Tibial artery (tissue), 4 donors: ENCODE measurements around the gene DCLK2.

Source experiments
- DNase-seq, 2 donors: peaks; one replicate each; pipeline ENCODE4 v3.0.0-alpha.2; 2019
- H3K27ac ChIP-seq, 2 donors: fragments of 200-600 bp; sonication (generic) in 1 of 2; 1 replicate in 1 of 2; 2 replicates in 1 of 2; pipeline ENCODE4 v1.5.1; 2018 to 2019; ENCODE audit warnings: mild to moderate bottlenecking in 1 of 2
- H3K27me3 ChIP-seq, 2 donors: fragments of 200-600 bp; sonication (generic) in 1 of 2; one replicate each; pipeline versions ENCODE4 v1.5.1 to v1.6.0; 2016 to 2019
- H3K36me3 ChIP-seq, 3 donors: fragments of 200-600 bp; sonication (generic) in 2 of 3; one replicate each; pipeline ENCODE4 v1.5.1; 2016 to 2019; ENCODE audit warnings: mild to moderate bottlenecking in 2 of 3
- H3K4me1 ChIP-seq, 4 donors: fragments of 200-600 bp; sonication (generic) in 2 of 4; 1 replicate in 3 of 4; 2 replicates in 1 of 4; pipeline ENCODE4 v1.5.1; 2016 to 2019
- H3K4me3 ChIP-seq, 2 donors: fragments of 200-600 bp; sonication (generic) in 1 of 2; 1 replicate in 1 of 2; 2 replicates in 1 of 2; pipeline ENCODE4 v1.5.1; 2018 to 2019; ENCODE audit warnings: mild to moderate bottlenecking in 2 of 2
- H3K9me3 ChIP-seq, 3 donors: fragments of 200-600 bp; sonication (generic) in 1 of 3; one replicate each; pipeline ENCODE4 v1.5.1; 2016 to 2019
- CTCF ChIP-seq, 2 experiments: fragments of 200-600 bp in 1 of 2; fragments of 450-650 bp in 1 of 2; IDR thresholded peaks; one replicate each; pipeline ENCODE4 v1.5.1; 2017 to 2019; ENCODE audit warnings: antibody characterized with exemption in 2 of 2, mild to moderate bottlenecking in 1 of 2, moderate library complexity in 1 of 2
- intact Hi-C: fragments of 100-400 bp; cut with DNase I; formaldehyde crosslinking; loops from one replicate; pipeline ENCODE4 v1.15.0; 2023; ENCODE audit warnings: low total_unique reads

DCLK2 gene

DNA sequence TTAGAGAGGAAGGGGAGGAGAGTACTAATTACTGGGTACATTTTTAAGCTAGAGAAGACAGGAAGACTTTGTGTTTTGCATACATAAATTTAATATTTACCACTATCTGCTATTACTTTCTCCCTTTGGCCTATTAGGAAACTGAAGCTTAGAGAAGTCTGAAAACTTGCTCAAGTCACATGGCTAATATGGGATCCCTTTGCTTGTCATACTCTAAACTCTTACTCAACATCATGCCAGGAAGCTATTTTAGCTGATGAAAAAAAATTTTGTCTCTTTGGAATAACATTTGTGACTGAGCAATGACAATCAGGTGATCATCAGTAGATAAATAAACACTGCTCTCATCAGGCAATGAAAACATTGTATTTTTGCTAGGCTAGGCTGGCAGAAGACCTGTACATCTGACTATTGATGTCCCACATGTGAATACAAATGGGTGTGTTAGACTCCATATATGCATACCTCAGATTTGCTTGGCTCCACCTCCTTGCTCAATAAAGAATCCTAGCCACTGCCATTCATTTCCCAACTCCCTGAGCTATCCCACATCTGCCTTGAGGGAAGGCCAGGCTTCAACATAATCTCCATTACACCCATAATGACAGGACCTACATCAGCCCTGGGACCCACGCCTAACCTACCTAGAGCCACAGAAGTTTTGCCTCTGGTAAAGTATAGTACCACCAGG is 17.0 kb upstream of the DCLK2 start:
- H3K27ac ChIP-seq, result no peak overlapping the region
- no peak overlapping the region for H3K4me3 ChIP-seq
- TF ChIP-seq CTCF (IDR thresholded peaks at IDR 0.05), result no peak
- no peaks in the 10 kb centered on the region for H3K27me3 ChIP-seq
- H3K36me3 ChIP-seq, result no peaks in the 10 kb centered on the region
- no peak for DNase-seq
- intact Hi-C loops, result no loop called here
- H3K9me3 ChIP-seq, result no peaks in the 10 kb centered on the region
- no peaks in the 10 kb centered on the region for H3K4me1 ChIP-seq

GRCh38 chr4:150063128-150063527 is 15.1 kb upstream of the DCLK2 start:
- DNase-seq, result no peak
- Histone ChIP-seq H3K36me3 (no peaks in the 10 kb centered on the region), H3K27ac (no peak overlapping the region), H3K27me3 (no peaks in the 10 kb centered on the region), H3K9me3 (no peaks in the 10 kb centered on the region), H3K4me3 (no peak overlapping the region), H3K4me1 (no peaks in the 10 kb centered on the region)
- intact Hi-C loops, result no loop called here
- TF ChIP-seq CTCF (IDR thresholded peaks at IDR 0.05), result no peak

DNA sequence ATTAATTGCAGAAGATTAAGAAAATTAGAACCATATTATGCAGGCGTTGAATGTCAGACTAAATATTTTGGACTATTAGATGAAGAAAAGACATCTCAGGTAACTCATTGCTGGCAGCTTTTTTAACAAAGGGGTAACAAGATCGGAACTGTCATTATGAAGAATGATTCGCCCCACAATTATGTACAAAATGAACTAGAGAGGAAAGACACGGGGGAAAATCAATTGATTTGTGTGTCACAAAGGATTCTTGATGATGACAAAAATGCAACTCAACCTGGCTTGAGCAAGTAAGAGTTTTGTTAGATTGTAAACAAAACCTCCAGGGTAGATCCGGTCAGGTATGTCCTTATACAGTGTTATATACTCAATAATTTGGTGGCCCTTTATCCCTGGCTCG is 12.5 kb upstream of the DCLK2 start:
- Histone ChIP-seq H3K9me3 (no peaks in the 10 kb centered on the region), H3K36me3 (no peaks in the 10 kb centered on the region), H3K4me1 (peaks cover 0 to under 1% (median 0%) of the 10 kb centered on the region in 4 donors), H3K4me3 (no peak overlapping the region), H3K27ac (no peak overlapping the region), H3K27me3 (no peaks in the 10 kb centered on the region)
- intact Hi-C loops, result no loop called here
- no peak for TF ChIP-seq CTCF (IDR thresholded peaks at IDR 0.05)
- no peak for DNase-seq

DNA sequence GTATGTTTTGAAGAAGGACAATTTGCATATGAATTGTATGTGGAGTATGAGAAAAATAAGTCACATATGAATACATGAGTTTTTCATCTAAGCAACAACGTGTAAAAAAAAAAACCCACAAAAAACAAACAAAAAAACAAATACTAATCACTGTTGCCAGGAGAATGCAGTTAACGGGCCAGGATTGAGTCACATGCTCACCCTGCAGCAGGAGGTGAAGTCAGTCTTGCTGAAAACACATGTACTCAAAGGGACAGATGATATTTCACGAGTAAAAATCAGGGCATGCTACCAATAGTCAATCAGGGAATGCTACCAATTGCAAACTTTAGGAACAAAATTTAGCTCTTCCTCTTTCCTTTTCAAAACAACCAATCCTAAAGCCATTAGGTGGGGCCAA is 10.4 kb upstream of the DCLK2 start:
- no peaks in the 10 kb centered on the region for H3K9me3 ChIP-seq
- TF ChIP-seq CTCF (IDR thresholded peaks at IDR 0.05), result no peak
- no peak overlapping the region for H3K27ac ChIP-seq
- intact Hi-C loops, result no loop called here
- H3K4me1 ChIP-seq, result peaks cover 0 to 6% (median 0%) of the 10 kb centered on the region in 4 donors
- no peaks in the 10 kb centered on the region for H3K36me3 ChIP-seq
- no peak overlapping the region for H3K4me3 ChIP-seq
- no peaks in the 10 kb centered on the region for H3K27me3 ChIP-seq
- no peak for DNase-seq

DNA sequence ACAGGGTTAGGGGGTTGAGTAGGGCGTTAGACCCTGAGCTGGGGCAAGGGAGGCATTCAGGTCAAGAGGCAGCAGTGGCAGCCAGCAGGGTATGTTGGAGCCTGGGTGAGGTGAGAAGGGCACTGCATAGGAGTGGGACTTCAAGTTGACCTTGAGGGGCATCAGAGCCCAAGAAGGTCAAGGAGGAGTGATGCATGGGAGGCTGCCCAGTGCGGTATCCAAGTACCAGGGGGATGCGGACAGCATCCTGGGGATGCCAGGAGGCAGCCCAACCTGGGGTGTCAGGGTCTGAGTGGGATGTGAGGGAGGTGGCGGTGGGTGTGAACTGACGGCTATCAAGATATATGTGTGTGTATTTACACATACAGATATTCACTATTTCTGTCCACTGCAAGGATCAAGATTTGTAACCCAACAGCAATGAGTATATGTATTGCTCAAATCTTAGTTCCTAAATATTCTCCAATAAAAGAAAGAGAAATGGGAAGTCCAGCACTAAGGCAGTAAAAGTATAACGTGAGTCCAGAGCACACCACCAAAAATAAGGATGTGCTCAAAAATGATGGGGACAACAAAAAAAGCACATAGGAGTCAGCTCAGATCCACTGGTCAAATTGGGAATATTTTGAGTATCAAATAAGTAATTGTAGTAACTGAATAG is 9.8 kb upstream of the DCLK2 start:
- Histone ChIP-seq H3K27ac (no peak overlapping the region), H3K4me3 (no peak overlapping the region), H3K9me3 (no peaks in the 10 kb centered on the region), H3K4me1 (peaks cover 0 to 11% (median 2%) of the 10 kb centered on the region in 4 donors), H3K27me3 (no peaks in the 10 kb centered on the region), H3K36me3 (no peaks in the 10 kb centered on the region)
- DNase-seq, result no peak
- TF ChIP-seq CTCF (IDR thresholded peaks at IDR 0.05), result no peak
- intact Hi-C loops, result no loop called here
